ENCODE results near the gene CRELD2.

DNA sequence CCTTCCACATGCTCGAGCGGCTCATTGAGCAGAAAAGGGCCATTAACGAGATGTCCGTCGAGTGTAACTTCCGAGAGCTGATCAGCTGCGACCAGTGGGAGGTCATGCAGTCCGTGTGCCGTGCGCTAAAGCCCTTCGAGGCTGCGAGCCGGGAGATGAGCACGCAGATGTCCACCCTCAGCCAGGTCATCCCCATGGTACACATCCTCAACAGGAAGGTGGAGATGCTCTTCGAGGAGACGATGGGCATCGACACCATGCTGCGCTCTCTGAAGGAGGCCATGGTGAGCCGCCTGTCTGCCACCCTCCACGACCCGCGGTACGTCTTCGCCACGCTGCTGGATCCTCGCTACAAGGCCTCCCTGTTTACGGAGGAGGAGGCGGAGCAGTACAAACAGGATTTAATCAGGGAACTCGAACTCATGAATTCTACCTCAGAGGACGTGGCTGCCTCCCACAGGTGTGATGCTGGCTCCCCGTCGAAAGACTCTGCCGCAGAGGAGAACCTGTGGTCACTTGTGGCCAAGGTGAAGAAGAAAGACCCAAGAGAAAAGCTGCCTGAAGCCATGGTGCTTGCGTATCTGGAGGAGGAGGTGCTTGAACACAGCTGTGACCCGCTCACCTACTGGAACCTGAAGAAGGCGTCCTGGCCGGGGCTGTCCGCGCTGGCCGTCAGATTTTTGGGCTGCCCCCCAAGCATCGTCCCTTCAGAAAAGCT lies 31.9 kb upstream of the CRELD2 start:
- TF ChIP-seq KDM5A (IDR thresholded peaks at IDR 0.05) (no peak), NR3C1 (IDR thresholded peaks at IDR 0.05) (no peak), TP53 (CRISPR knock-in tag; IDR thresholded peaks at IDR 0.05) (no peak), GATA3 (IDR thresholded peaks at IDR 0.05; ENCODE audit: borderline replicate concordance) (no peak), KDM1A (IDR thresholded peaks at IDR 0.05; ENCODE audit: low read depth) (no peak), POLR2A (IDR thresholded peaks at IDR 0.05; ENCODE audit: low read length) (no peak), RFX5 (IDR thresholded peaks at IDR 0.05) (no peak), ZFP36 (IDR thresholded peaks at IDR 0.05; ENCODE audit: borderline replicate concordance, partially characterized antibody) (no peak), CEBPB (IDR thresholded peaks at IDR 0.05) (no peak), POLR2AphosphoS2 (conservative IDR thresholded peaks at IDR 0.05; ENCODE audit: low read length) (no peak)
- TF ChIP-seq, protein P1, sequence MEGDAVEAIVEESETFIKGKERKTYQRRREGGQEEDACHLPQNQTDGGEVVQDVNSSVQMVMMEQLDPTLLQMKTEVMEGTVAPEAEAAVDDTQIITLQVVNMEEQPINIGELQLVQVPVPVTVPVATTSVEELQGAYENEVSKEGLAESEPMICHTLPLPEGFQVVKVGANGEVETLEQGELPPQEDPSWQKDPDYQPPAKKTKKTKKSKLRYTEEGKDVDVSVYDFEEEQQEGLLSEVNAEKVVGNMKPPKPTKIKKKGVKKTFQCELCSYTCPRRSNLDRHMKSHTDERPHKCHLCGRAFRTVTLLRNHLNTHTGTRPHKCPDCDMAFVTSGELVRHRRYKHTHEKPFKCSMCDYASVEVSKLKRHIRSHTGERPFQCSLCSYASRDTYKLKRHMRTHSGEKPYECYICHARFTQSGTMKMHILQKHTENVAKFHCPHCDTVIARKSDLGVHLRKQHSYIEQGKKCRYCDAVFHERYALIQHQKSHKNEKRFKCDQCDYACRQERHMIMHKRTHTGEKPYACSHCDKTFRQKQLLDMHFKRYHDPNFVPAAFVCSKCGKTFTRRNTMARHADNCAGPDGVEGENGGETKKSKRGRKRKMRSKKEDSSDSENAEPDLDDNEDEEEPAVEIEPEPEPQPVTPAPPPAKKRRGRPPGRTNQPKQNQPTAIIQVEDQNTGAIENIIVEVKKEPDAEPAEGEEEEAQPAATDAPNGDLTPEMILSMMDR (IDR thresholded peaks at IDR 0.05): no peak

Data from A549 (cell line).